GM18507 (cell line): Measurements from ENCODE around the gene SPATA6.
"Not testable (repeated sequence)": the region's sequence is repeated elsewhere in the genome, so short reads cannot be mapped to it uniquely, and the experiment has no call there.

ENCODE experiments used
- DNase-seq: peaks from one replicate; pipeline ENCODE4 v3.0.0; 2011; ENCODE audit warnings: low read depth; ENCODE audit not compliant: insufficient read length; ENCODE audit errors: extremely low spot score
- FAIRE-seq: peaks from 2 replicates; lab custom pipeline; 2011; peaks lifted over from hg19 to GRCh38; lab: Jason Lieb, UNC

The SPATA6 gene

GRCh38 chr1:48284696-48285420 lies 187.1 kb downstream of the SPATA6 start:
- DNase-seq, FAIRE-seq: not testable (repeated sequence)

DNA sequence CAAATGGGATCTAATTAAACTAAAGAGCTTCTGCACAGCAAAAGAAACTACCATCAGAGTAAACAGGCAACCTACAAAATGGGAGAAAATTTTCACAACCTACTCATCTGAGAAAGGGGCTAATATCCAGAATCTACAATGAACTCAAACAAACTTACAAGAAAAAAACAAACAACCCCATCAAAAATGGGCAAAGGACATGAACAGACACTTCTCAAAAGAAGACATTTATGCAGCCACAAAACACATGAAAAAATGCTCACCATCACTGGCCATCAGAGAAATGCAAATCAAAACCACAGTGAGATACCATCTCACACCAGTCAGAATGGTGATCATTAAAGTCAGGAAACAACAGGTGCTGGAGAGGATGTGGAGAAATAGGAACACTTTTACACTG lies 189.7 kb downstream of the SPATA6 start:
- DNase-seq, FAIRE-seq: not testable (repeated sequence)

GRCh38 chr1:48277437-48277836 lies 194.6 kb downstream of the SPATA6 start:
- not testable (repeated sequence) for DNase-seq, FAIRE-seq

- FAIRE-seq (no peak), DNase-seq (no peak)
Observed at GRCh38 chr1:48266576-48266975, 205.4 kb downstream of the SPATA6 start.

DNA sequence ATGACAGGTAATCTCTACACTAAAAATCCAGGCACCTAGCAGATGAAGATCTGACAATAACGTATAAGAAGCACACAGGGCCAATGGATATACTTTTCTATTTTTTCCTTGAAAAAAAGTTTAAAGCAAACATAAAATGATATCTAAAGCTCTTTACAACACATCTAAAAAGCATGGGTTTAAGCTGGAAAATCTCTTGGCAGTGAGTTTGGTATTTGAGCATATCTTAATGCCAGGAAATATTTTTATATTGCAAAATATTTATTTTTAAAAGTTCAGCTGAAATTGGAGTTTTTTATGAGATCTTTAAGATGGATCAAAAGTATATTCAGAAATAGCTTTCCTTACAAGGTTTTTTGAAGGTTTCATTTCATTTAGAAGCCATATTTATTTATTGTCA lies 209.0 kb downstream of the SPATA6 start:
- no peak for FAIRE-seq
- no peak for DNase-seq

- DNase-seq, result no peak
- FAIRE-seq, result no peak
Observed at GRCh38 chr1:48261881-48262400, 210.1 kb downstream of the SPATA6 start.

DNA sequence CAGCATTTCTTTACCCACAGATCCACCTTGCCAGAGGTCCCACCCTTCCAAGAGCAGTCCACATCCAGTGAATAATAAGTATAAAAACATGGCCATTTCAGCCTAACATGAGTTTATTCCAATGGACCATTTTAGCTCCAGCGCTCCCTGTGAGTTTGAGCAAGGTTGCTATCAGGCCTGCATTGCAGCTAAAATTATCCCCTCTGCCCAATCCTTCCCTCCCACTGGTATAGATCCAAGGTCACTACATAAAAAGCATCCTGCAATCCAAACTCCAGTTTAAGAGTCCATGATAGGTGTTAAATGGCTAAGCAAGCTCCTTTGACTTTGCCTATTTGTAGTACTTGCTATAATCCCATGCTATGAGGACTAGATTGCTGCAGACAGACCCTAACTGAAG lies 213.9 kb downstream of the SPATA6 start:
- DNase-seq (no peak), FAIRE-seq (no peak)

DNA sequence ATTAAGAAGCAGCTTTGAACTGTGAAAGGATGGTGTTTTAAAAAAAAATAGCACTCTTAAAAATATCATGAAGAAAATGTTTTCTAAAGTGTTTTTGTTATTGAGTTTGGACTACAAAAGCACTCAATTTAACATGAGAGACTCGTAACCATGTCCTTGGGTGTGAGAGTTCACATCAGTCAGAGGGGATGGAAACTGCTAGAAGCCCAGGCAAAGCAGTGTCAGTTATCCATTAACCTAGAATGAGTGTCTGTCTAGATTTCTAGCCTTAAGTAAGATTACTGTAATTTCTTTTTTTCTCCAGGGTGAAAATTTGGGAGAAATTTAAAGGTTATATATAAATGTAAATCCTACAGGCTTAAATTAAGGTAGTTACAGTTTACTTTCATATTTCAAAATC lies 217.8 kb downstream of the SPATA6 start:
- no peak for DNase-seq
- FAIRE-seq, result no peak

DNA sequence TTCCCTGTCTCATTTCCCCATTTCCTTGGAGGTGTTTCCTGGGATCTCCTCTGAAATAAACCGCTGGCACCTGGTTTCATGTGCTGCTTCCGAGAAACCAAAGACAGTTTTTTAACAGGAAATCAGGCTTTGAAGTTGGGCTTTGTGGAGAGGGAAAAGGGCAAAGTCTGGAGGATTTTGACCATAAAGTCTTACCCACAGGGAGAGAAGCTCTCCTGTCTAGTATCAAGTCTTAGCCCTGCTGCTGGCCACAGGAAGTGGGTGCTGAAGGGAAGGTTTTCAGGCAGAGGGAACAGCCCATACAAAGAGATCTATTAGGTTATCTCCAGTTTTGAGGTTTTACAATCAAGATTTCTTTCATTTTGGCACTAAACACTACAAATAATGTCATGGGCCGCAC lies 220.2 kb downstream of the SPATA6 start:
- DNase-seq (no peak), FAIRE-seq (no peak)

DNA sequence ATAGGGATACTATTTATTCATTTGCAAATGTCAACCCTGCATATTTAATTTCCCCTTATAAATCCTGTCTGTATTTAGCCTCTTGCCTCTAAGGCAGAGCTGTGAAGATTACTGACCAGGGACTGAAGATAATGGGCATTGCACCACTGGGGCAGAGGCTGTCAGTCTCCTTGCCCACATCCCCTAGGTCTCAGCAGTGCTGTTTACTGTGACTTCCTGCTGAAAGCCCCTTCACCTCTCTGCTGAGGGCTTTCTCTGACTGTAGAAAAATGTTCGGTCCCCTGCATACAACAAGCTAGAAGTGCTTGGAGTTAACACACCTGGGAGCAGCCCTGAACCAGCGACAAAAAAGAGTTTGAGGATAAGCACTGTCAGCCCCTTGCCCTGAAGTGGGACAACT lies 220.7 kb downstream of the SPATA6 start:
- DNase-seq (no peak), FAIRE-seq (no peak)

- FAIRE-seq, result no peak
- DNase-seq, result no peak
Observed at GRCh38 chr1:48250572-48250971, 221.4 kb downstream of the SPATA6 start.

DNA sequence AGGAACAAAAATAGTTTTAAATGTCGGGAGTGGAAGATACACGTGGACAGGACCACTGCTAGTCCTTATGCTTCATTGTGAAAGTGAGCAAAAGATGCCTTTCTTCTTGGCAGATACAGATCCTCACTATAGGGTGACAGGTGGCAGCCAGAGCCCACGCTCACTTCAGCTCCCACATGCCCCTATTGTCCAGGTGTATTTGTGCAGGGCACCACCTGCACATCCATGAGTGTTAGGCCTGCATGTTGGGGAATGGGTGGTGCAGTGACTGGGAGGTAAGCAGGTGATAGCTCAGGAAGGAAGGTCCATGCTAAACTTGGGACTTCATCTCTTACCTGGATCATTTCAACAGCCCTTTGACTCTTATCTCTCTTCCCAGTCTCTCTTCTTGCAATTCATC lies 222.1 kb downstream of the SPATA6 start:
- no peak for FAIRE-seq
- DNase-seq, result no peak

GRCh38 chr1:48248356-48248755 lies 223.6 kb downstream of the SPATA6 start:
- DNase-seq (no peak), FAIRE-seq (no peak)

GRCh38 chr1:48246727-48247126 lies 225.3 kb downstream of the SPATA6 start:
- FAIRE-seq (no peak), DNase-seq (no peak)
